ENCODE measurements around the gene UCHL1. TPM values are rescaled to one million over a fixed set of nuclear protein-coding genes. Genes with fewer than 3 reads are reported as not detected.

Gene UCHL1
- total RNA-seq, 1 donor from 2014 or later = 7.9 TPM

GRCh38 chr4:41315862-41316261, 59.1 kb downstream of the UCHL1 start:
- DNase-seq (ENCODE audit: missing footprints) (no peak), ATAC-seq (no peak)
- intact Hi-C loops (cut with DNase I) = loop anchor here (5.0 kb wide), 1 partner anchor 46 kb away; no protein-coding TSS in a partner anchor

Other genes with a start within 250 kb of the UCHL1 start
- 23.8 TPM for gene APBB2, start 42.4 kb upstream of the UCHL1 start, total RNA-seq